ENCODE data around the gene FAM53A. TPM values are rescaled to one million over a fixed set of nuclear protein-coding genes. Genes with fewer than 3 reads are reported as not detected.

FAM53A gene
- total RNA-seq, 4 donors from 2014 or later: 0.22 to 2.5 (median 0.47) TPM

DNA sequence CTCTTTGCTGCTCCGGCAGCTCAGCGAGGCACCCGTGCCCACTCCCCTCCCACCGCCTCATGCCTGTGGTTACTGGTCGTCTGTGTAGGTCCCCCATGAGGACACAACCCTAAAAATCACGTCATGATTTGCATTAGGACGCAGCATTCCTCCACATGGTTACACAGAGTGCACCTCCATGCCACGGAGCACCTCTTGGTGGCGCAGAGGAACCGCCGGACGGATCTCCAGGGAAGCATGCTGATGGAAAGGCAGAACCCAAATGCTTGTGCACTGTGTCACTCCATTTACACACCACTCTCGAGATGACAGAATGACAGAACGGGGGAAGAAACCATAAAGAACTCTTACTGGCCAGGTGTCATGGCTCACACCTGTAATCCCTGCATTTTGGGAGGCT is 22.4 kb downstream of the FAM53A start:
- no peaks in the 10 kb centered on the region for H3K4me1 ChIP-seq
- no peaks in the 10 kb centered on the region for H3K9me3 ChIP-seq
- no peak overlapping the region for H3K4me3 ChIP-seq
- intact Hi-C loops (cut with DNase I): no loop called here
- no peak overlapping the region for H3K27ac ChIP-seq
- no peaks in the 10 kb centered on the region for H3K36me3 ChIP-seq
- DNase-seq: no peak
- TF ChIP-seq POLR2A (IDR thresholded peaks at IDR 0.05): no peak
- TF ChIP-seq, protein P1, sequence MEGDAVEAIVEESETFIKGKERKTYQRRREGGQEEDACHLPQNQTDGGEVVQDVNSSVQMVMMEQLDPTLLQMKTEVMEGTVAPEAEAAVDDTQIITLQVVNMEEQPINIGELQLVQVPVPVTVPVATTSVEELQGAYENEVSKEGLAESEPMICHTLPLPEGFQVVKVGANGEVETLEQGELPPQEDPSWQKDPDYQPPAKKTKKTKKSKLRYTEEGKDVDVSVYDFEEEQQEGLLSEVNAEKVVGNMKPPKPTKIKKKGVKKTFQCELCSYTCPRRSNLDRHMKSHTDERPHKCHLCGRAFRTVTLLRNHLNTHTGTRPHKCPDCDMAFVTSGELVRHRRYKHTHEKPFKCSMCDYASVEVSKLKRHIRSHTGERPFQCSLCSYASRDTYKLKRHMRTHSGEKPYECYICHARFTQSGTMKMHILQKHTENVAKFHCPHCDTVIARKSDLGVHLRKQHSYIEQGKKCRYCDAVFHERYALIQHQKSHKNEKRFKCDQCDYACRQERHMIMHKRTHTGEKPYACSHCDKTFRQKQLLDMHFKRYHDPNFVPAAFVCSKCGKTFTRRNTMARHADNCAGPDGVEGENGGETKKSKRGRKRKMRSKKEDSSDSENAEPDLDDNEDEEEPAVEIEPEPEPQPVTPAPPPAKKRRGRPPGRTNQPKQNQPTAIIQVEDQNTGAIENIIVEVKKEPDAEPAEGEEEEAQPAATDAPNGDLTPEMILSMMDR (IDR thresholded peaks at IDR 0.05): no peak
- WGBS, 2 donors: 86 to 94% methylated on average over 8 to 14 of the region's 14 CpGs
- H3K27me3 ChIP-seq: no peaks in the 10 kb centered on the region

DNA sequence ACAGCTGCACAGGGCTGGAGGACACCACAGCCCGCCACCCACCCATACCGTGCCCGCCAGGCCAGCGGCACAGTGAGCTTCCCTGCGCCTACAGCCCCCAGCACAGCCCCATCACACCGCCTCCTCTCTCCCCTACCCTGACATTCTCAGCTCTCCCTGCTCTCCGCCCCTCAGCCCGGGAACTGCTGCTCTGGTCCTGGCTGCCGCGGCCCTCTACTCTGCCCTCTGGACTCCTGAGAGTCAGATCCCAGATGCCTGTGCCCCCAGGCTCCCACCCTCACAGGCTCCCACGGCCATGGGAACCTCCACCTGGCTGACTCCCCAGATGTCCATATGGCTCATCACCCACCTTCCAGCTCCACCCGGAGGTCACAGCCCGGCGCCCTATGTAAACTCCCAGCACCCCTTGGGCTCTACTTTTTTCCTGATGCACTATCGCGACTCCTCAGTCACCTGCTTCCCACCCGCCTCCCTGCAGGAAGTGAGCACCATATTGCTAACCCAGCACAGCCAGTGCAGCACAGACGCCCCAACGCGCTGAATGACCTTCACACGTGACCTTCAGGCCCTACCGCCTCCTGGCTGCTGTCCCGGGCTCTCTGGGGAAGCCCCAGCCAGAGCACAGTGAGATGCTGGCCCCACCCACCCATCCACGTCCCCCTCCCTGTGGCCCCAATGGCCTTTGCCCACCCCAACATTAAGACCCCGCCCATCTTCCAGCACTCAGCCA is 23.0 kb downstream of the FAM53A start:
- DNase-seq: no peak
- Histone ChIP-seq H3K9me3 (no peaks in the 10 kb centered on the region), H3K27me3 (no peaks in the 10 kb centered on the region), H3K4me1 (no peaks in the 10 kb centered on the region), H3K27ac (no peak overlapping the region), H3K36me3 (no peaks in the 10 kb centered on the region), H3K4me3 (no peak overlapping the region)
- intact Hi-C loops (cut with DNase I): no loop called here
- TF ChIP-seq, protein P1 (IDR thresholded peaks at IDR 0.05): no peak
- no peak for TF ChIP-seq POLR2A (IDR thresholded peaks at IDR 0.05)
- WGBS, 2 donors: 77 to 82% methylated on average over 16 to 22 of the region's 25 CpGs

DNA sequence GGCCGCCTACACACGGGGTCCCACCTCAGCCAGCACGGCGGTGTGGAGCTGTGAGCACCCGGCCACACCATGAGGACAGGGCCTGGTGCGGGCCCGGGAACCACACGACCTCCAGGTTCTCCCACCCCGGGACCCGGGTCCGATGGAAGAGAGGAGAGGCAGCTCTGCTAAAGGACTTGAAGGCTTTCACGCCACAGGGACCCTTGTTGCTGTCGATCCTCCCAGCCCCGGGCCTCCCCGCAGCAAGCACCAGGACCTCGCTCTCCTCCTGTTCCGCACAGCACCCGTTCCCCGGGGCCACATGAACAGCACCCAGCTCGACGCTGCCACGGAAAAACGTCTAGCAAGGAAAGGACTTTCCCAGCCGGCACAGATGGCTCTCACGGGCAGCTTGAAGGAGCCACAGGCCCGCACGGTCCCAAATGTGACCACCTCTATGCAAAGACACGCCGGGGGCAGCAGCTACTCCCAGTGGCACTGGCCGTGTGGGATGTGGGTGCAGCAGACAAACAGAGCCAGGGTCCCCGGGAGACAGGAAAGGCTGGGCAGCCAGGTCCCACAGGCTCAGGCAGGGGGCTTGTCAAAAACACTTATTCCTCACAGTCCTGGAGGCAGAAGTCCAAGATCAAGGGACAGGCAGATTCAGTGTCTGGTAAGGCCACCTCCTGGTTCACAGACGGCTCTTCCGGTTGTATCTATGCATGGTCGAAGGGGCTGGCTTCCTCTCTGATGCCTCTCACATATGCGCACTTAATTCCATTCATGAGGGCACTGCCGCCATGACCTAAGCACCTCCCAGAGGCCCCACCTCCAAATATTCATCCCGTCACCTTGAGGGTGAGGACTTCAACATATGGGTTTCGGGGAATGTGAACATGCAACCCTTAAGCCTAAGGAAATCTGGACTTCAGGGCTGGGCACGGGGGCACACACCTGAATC is 24.7 kb downstream of the FAM53A start:
- TF ChIP-seq, protein P1 (IDR thresholded peaks at IDR 0.05): no peak
- no peak for TF ChIP-seq POLR2A (IDR thresholded peaks at IDR 0.05)
- WGBS, 2 donors: 72 to 89% methylated on average over 7 to 24 of the region's 39 CpGs
- H3K4me3 ChIP-seq: no peak overlapping the region
- H3K27ac ChIP-seq: no peak overlapping the region
- peaks cover 0 to 6% (median 0%) of the 10 kb centered on the region in 3 donors for H3K36me3 ChIP-seq
- H3K9me3 ChIP-seq: no peaks in the 10 kb centered on the region
- H3K4me1 ChIP-seq: no peaks in the 10 kb centered on the region
- intact Hi-C loops (cut with DNase I): no loop called here
- H3K27me3 ChIP-seq: no peaks in the 10 kb centered on the region
- DNase-seq: no peak

DNA sequence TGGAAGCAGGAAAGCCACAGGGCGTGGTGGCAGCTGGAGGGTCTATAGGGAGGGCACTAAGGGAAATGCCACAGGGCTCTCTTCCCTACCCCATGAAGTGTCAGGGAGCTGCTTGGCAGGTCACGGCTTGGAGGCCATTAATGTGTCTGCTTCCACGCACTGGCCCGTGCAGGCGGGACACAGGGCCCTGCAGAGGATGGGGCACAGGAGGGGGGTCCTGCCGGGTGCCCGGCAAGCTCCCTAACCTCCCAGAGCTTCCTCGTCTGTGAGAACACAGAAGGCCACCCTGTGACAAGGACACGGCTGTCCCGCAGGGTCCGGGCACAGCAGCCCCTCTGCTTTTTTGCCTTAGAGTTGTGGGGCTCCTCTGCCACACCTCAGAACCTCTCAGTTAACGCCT is 25.5 kb downstream of the FAM53A start:
- TF ChIP-seq, protein P1 (IDR thresholded peaks at IDR 0.05): no peak
- no peak for TF ChIP-seq POLR2A (IDR thresholded peaks at IDR 0.05)
- 88 to 95% methylated on average over 6 of the region's 12 CpGs for WGBS, 2 donors
- Histone ChIP-seq H3K27ac (no peak overlapping the region), H3K27me3 (no peaks in the 10 kb centered on the region), H3K4me3 (no peak overlapping the region), H3K9me3 (no peaks in the 10 kb centered on the region), H3K36me3 (peaks cover 0 to 6% (median 0%) of the 10 kb centered on the region in 3 donors), H3K4me1 (no peaks in the 10 kb centered on the region)
- intact Hi-C loops (cut with DNase I): no loop called here
- no peak for DNase-seq

DNA sequence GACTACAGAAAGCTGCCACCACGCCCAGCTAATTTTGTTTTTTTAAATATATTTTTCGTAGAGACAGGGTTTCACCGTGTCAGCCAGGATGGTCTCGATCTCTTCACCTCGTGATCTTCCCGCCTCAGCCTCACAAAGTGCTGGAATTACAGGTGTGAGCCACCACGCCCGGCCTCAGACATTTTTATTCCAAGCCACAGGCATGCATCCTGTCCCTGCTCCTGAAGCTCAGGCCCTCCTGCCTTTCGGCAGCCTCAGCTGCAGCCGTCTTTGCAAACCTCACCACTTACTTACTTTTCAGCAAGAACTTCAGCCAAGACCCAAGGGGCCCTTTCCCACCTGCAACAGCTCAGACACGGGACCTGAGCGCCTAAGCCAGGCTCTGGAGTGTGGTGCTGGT is 26.0 kb downstream of the FAM53A start:
- intact Hi-C loops (cut with DNase I): no loop called here
- no peaks in the 10 kb centered on the region for H3K9me3 ChIP-seq
- no peak overlapping the region for H3K4me3 ChIP-seq
- H3K27ac ChIP-seq: no peak overlapping the region
- H3K27me3 ChIP-seq: no peaks in the 10 kb centered on the region
- no peak for DNase-seq
- WGBS, 2 donors: 92% methylated on average over 8 to 10 of the region's 12 CpGs
- H3K36me3 ChIP-seq: peaks cover 0 to 6% (median 0%) of the 10 kb centered on the region in 3 donors
- H3K4me1 ChIP-seq: no peaks in the 10 kb centered on the region
- TF ChIP-seq, protein P1 (IDR thresholded peaks at IDR 0.05): no peak
- TF ChIP-seq POLR2A (IDR thresholded peaks at IDR 0.05): no peak
